ENCODE measurements around the gene TAF4. TPM values are rescaled to one million over a fixed set of nuclear protein-coding genes. Genes with fewer than 3 reads are reported as not detected.
A peak's percentile ranks its signal among the peaks of the same experiment; 100 is the strongest.

Gene TAF4
- total RNA-seq, 1 experiment from 2014 or later = 94.9 TPM

GRCh38 chr20:61938839-61939690, 126.6 kb downstream of the TAF4 start:
- intact Hi-C loops (cut with micrococcal nuclease; ENCODE audit: unreplicated experiment) = no loop called here
- Mint-ChIP-seq H3K27me3 (ENCODE audit: insufficient read depth, unreplicated experiment) (no peaks in the 10 kb centered on the region), H3K4me1 (ENCODE audit: low read depth, unreplicated experiment) (peaks cover 7% of the 10 kb centered on the region), H3K27ac (ENCODE audit: unreplicated experiment) (no peak overlapping the region), H3K4me3 (ENCODE audit: unreplicated experiment) (no peak overlapping the region), H3K9me3 (ENCODE audit: unreplicated experiment) (no peaks in the 10 kb centered on the region), H3K36me3 (ENCODE audit: insufficient read depth, unreplicated experiment) (peaks cover 13% of the 10 kb centered on the region)
- CTCF ChIA-PET = no interaction called here
- no peak for TF ChIP-seq CTCF (IDR thresholded peaks at IDR 0.05; ENCODE audit: insufficient read depth in 1 of 2, low read depth in 1 of 2, low read length in 1 of 2, severe bottlenecking in 1 of 2, unreplicated experiment in 1 of 2)
- H3K36me3 ChIP-seq (ENCODE audit: control insufficient read depth, insufficient read depth, low read length) = no peaks in the 10 kb centered on the region
- POLR2A ChIA-PET = no interaction called here
- no peaks in the 10 kb centered on the region for H3K9me3 ChIP-seq
- DNase-seq = peak in 1 of 2 experiments; percentile 55
- H3K4me1 ChIP-seq = no peaks in the 10 kb centered on the region
- H3K4me3 ChIP-seq (ENCODE audit: low read depth, low read length) = no peak overlapping the region
- no TSS peak for BruUV-seq (replicated peaks)
- H3K27me3 ChIP-seq (replicated peaks; ENCODE audit: control insufficient read depth, insufficient read depth, low read length) = no peaks in the 10 kb centered on the region

- H3K27me3 Mint-ChIP-seq (ENCODE audit: insufficient read depth, unreplicated experiment) = no peaks in the 10 kb centered on the region
- no peaks in the 10 kb centered on the region for H3K27me3 ChIP-seq (replicated peaks; ENCODE audit: control insufficient read depth, insufficient read depth, low read length)
- no peaks in the 10 kb centered on the region for H3K36me3 ChIP-seq (ENCODE audit: control insufficient read depth, insufficient read depth, low read length)
- BruUV-seq (replicated peaks) = no TSS peak
- peak in 1 of 2 experiments; percentile 45 for DNase-seq
- H3K4me3 Mint-ChIP-seq (ENCODE audit: unreplicated experiment) = no peak overlapping the region
- H3K9me3 ChIP-seq = no peaks in the 10 kb centered on the region
- ChIA-PET POLR2A (no interaction called here), CTCF (no interaction called here)
- H3K27ac Mint-ChIP-seq (ENCODE audit: unreplicated experiment) = no peak overlapping the region
- H3K36me3 Mint-ChIP-seq (ENCODE audit: insufficient read depth, unreplicated experiment) = peaks cover 13% of the 10 kb centered on the region
- H3K4me1 ChIP-seq = no peaks in the 10 kb centered on the region
- H3K4me1 Mint-ChIP-seq (ENCODE audit: low read depth, unreplicated experiment) = peaks cover 7% of the 10 kb centered on the region
- TF ChIP-seq CTCF (IDR thresholded peaks at IDR 0.05; ENCODE audit: insufficient read depth in 1 of 2, low read depth in 1 of 2, low read length in 1 of 2, severe bottlenecking in 1 of 2, unreplicated experiment in 1 of 2) = no peak
- no peak overlapping the region for H3K4me3 ChIP-seq (ENCODE audit: low read depth, low read length)
- no peaks in the 10 kb centered on the region for H3K9me3 Mint-ChIP-seq (ENCODE audit: unreplicated experiment)
- intact Hi-C loops (cut with micrococcal nuclease; ENCODE audit: unreplicated experiment) = no loop called here
Observed at GRCh38 chr20:61937963-61938838, 127.5 kb downstream of the TAF4 start.

GRCh38 chr20:61937146-61937962, 128.3 kb downstream of the TAF4 start:
- TF ChIP-seq CTCF (IDR thresholded peaks at IDR 0.05; ENCODE audit: insufficient read depth in 1 of 2, low read depth in 1 of 2, low read length in 1 of 2, severe bottlenecking in 1 of 2, unreplicated experiment in 1 of 2) = no peak
- Histone ChIP-seq H3K27me3 (replicated peaks; ENCODE audit: control insufficient read depth, insufficient read depth, low read length) (no peaks in the 10 kb centered on the region), H3K4me3 (ENCODE audit: low read depth, low read length) (no peak overlapping the region), H3K36me3 (ENCODE audit: control insufficient read depth, insufficient read depth, low read length) (no peaks in the 10 kb centered on the region), H3K9me3 (no peaks in the 10 kb centered on the region), H3K4me1 (no peaks in the 10 kb centered on the region)
- H3K27me3 Mint-ChIP-seq (ENCODE audit: insufficient read depth, unreplicated experiment) = peaks cover 3% of the 10 kb centered on the region
- BruUV-seq (replicated peaks) = no TSS peak
- ChIA-PET POLR2A (no interaction called here), CTCF (interaction anchor here (0.7 kb wide), 1 partner anchor 989 kb away, joined by 3 read pairs; no protein-coding TSS in a partner anchor)
- peaks cover 7% of the 10 kb centered on the region for H3K4me1 Mint-ChIP-seq (ENCODE audit: low read depth, unreplicated experiment)
- DNase-seq = no peak
- H3K4me3 Mint-ChIP-seq (ENCODE audit: unreplicated experiment) = no peak overlapping the region
- intact Hi-C loops (cut with micrococcal nuclease; ENCODE audit: unreplicated experiment) = no loop called here
- peaks cover 8% of the 10 kb centered on the region for H3K36me3 Mint-ChIP-seq (ENCODE audit: insufficient read depth, unreplicated experiment)
- no peaks in the 10 kb centered on the region for H3K9me3 Mint-ChIP-seq (ENCODE audit: unreplicated experiment)
- no peak overlapping the region for H3K27ac Mint-ChIP-seq (ENCODE audit: unreplicated experiment)
